NCI-H187 treated with DMSO at 0.1 percent for 48 hours (cell line): ENCODE results near the gene MMP25.

Experiments
- DNase-seq: peaks from one replicate; lab custom pipeline; 2025; lab: John Stamatoyannopoulos, UW

The MMP25 gene

DNA sequence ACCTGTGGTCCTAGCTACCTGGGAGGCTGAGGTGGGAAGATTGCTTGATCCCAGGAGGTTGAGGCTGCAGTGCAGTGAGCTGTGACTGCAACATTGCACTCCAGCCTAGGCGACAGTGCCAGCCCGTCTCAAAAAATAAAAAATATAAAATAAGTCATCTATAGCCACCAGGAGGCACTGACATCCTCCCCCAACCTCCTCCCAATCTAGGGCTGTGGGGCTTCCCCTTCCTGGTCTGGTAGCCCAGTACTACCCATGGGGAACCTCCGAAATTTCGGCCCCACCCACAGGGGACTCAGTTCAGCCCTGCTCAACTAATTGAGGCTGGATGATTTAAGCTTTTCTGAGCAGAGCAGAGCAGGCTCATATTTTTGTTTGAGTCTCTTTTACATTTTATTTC is 49.5 kb downstream of the MMP25 start:
- DNase-seq = no peak

DNA sequence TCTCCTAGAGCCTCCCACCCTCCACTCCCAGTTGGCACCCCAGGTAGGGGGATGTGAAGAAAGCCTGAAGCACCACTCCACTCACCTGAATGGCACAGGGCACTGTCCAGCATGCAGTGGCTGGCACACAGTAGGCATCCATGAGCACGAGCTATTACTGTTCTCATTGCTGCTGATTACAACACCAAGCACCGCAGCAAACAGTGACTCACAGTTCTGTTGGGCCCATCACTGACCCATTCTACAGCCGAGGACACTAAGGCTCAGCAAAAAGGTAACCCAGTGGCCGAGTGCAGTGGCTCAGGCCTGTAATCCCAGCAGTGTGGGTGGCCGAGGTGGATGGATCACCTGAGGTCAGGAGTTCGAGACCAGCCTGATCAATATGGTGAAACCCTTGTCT is 50.0 kb downstream of the MMP25 start:
- no peak for DNase-seq

DNA sequence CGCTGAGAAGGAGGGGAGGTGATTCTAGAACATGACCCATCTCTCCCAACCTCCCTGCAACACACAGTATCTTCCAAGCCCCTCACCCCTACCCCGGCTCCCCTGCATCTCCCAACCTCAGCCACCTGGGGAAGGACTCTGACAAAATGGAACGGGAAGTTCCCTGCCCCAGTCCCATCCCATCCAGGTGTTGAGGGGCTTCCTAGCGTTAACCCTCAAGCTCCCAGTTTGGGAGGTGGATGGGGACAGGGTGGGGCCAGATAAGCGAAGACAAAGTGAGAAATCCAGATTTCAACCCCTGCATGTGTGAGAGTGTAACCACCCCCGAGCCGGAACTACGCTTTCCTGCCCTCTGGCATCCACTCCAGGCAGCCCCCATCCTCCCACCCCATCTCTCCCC is 50.9 kb downstream of the MMP25 start:
- no peak for DNase-seq

DNA sequence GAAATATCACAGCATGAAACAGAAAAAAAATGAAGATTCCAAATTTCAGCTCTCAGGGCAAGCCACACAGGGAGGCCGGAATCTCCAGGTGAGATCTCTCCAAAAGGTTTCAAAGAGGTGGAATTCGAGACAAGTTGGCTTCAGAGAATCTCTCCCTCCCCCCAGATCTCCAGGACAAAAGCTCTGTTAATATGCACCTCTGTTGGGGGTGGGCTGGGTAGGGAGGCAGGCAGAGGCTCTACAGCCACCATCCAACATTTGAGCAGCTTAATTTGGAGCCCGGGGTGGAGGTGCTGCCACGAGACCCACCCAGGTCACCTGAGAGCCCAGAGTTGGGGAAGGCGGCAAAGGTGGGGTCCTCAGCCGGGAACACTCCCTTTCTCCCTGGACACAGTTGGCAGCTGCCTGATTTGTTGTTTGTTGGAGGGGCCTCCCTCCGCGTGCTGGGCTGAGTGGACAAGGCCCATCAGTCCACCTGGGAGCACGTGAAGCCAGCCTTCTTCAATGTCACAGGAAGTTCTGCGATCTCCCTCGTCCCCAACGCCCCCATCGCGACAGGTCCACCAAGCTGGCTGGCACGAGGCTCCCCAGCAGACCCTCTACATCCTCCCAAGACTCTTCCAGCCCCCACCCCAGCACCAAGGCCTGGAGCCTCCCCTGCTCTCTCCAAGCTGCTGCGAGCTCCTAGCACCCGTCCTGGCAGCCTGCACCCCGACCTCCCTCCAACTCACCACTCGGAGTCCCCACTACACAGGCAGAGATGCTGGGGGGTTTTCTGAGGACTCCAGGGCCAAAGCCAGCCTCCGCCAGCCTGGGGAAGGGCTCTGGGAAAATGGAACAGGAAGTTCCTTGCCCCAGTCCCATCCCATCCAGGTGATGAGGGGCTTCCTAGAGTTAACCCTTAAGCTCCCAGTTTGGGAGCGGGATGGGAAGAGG is 52.4 kb downstream of the MMP25 start, which contains the start of gene ZSCAN10:
Gene ZSCAN10 (minus strand): TSS at position 836 of the 936 bp plus-strand sequence. CDS start 6,357 bp downstream, outside the sequence.
- DNase-seq = no peak

DNA sequence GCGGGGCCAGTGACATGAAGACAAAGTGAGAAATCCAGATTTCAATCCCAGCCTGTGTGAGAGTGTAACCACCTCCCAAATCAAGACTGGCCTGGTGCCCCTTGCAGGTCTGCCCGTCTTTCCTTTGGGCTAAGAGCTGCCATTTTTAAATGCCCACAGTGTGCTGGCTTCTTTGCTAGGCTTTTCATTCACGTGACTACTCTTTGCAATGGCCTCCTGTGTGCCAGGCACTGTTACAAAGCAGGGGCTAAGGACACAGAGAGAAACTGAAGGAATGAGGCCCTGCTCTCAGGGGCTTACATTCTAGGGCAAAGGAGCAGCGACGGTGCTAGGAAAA is 53.0 kb downstream of the MMP25 start:
- no peak for DNase-seq

DNA sequence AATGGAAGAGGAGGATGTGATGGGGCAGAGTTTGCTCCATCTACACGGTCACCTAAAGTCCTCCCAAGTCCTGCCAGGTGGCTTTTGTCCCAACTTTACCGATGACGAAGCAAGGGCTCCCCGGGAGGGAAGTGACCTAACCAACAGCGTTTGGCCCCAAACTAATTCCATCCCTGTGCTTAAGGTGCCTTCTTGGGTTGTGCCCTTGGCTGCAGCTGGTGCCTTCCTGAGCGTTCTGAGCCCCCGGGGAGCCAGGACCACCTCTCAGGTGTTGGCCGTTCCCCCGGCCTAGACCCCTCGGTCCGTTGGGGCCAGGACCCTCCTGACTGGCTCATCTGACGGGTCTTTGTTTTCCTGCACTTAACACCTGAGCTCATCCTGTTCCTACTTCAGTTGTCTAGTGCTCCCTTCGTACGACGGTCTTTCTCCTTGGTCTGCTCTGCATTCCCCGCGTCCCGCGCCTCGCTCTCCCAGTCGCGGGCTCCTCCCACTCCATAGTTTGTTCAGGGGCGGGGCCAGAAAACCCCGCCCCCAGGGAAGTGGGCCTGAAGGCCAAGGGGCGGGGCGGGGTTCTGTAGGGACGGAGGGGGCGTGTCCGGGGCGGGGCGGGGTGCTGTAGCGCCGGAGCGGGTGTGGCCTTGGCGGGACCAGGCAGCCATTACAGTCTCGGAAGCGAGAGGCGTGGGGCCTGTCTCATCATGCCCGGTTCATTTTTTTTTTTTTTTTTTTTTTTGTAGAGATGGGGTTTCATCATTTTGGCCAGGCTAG is 53.6 kb downstream of the MMP25 start:
- DNase-seq = peak; percentile 91

DNA sequence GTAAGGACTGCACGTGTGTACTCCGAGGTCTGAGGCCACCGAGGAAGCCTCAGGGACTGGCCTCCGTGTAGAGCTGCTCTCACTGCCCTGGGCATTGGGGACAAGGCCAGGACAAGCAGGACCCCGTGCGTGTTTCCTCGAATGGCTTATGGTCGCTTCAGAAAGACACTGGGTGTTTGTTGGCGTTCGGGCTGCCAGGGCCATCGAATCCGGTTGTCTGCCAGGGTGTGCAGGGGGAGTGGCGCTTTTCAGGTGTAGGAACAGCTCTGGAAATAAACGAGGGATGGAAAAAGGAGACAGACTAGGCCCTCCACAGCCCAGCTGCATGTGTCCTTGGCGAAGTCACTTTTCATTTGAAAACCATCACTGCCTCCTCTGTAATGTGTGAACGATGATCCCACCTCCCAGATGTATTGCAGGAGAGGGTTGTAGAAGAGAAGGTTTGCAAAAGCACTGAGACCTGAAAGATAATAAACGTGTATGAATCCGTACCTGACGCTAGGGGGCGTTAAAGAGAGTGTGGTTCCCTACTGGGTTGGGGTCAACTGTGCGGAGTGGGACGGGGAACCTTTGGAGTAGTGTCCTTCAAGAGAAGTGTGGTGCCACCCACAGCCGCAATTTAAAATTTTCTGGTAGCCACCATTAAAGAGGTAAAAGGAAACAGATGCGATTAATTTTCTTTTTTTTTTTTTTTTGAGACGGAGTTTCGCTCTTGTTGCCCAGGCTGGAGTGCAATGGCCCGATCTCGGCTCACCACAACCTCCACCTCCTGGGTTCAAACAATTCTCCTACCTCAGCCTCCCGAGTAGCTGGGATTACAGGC is 54.9 kb downstream of the MMP25 start:
- no peak for DNase-seq

DNA sequence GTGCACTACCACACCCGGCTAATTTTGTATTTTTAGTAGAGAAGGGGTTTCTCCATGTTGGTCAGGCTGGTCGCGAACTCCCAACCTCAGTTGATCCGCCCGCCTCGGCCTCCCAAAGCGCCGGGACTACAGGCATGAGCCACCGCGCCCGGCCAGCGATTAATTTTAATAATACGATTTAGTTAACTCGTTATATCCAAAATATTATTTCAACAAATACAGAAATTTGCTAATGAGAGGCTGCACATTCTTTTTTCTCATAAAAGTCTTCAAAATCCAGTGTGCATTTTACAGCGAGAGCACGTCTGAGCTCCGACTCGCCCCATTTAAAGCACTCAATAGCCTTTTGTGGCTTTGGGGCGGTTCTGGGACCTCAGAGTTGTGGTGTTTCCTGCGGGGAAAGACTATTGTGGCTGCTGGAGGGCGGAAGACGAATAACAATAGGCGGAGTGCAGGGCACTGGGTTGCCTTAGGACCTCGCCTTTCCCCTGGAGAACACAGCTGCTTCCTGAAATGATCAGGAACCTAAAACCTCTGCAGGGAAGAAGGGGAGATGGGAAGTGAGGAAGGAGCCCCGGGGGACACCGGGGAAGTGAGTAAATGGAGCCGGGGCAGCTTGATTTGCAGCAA is 55.6 kb downstream of the MMP25 start:
- DNase-seq = peak; percentile 84

DNA sequence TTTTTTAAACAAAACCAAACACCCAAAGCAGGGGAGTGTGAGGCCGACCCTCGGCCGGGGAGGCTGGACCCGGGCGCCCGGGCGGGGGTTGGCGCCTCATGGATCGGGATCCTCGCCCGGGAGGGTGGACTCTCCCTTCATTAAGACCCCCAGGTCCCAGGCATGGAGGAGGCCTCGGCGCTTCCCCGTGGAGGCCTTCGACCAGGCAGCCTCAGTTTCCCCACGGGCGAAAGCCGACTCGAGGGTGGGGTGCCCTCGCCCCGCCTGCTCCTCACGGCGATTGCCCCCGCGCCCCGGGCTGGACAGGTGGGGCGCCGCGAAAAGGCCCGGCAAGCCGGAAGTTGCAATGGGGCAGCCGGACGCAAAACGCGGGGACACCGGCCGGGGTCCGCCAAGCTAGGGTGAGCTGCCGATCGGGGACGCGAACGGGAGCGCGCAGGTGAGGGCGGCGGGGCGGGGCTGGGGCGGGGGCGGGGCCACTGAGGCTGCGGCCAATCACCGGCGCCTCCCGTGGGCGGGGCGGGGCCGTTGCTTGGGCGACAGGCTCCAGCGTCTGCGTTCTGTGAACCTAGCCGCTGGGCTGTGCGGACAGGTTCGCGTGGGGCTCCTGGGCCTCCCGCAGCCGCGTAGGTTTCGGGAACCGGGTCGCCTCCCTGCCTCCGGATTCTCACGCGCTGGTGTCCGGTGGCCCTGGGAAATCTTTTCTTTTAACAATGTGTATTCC is 60.0 kb downstream of the MMP25 start:
- peak; percentile 64 for DNase-seq
